HL-60 (cell line): ENCODE data around the gene KCNT2.

Experiments
- DNase-seq, 2 experiments: peaks; one replicate each; pipeline ENCODE4 v3.0.0-alpha.2; 2010 to 2020; ENCODE audit warnings: low read depth in 1 of 2, low spot score in 1 of 2
- H3K27ac ChIP-seq: fragments of 250-450 bp; sonication (Bioruptor Pico); replicated peaks from 2 replicates; pipeline ENCODE4 v1.5.1; 2020; ENCODE audit warnings: mild to moderate bottlenecking, moderate library complexity
- H3K27me3 ChIP-seq: fragments of 250-450 bp; sonication (Bioruptor Pico); 2 replicates; pipeline ENCODE4 v1.5.1; 2021; ENCODE audit warnings: mild to moderate bottlenecking, moderate library complexity; ENCODE audit not compliant: insufficient read depth, poor library complexity, severe bottlenecking
- H3K4me3 ChIP-seq: replicated peaks from 2 replicates; pipeline ENCODE4 v1.5.1; 2011; ENCODE audit warnings: mild to moderate bottlenecking, control low read depth, low read length; ENCODE audit not compliant: insufficient read depth
- GABPA ChIP-seq: IDR thresholded peaks from 2 replicates; pipeline ENCODE4 v1.6.1; 2012; ENCODE audit warnings: low read depth
- POLR2AphosphoS5 ChIP-seq: IDR thresholded peaks from 2 replicates; pipeline ENCODE4 v1.6.1; 2012; ENCODE audit warnings: low read depth
- SPI1 ChIP-seq: IDR thresholded peaks from 2 replicates; pipeline ENCODE4 v1.6.1; 2012; ENCODE audit warnings: low read depth, mild to moderate bottlenecking, borderline replicate concordance
- TF ChIP-seq, protein P1 (sequence below): IDR thresholded peaks from one replicate; pipeline ENCODE4 v1.5.1; 2011; ENCODE audit warnings: low read length, control low read depth, inconsistent platforms; ENCODE audit not compliant: insufficient read depth
- TF ChIP-seq, protein P2 (sequence below): IDR thresholded peaks from 2 replicates; pipeline ENCODE4 v1.6.1; 2012; ENCODE audit warnings: low read depth; ENCODE audit not compliant: insufficient replicate concordance

Gene KCNT2

DNA sequence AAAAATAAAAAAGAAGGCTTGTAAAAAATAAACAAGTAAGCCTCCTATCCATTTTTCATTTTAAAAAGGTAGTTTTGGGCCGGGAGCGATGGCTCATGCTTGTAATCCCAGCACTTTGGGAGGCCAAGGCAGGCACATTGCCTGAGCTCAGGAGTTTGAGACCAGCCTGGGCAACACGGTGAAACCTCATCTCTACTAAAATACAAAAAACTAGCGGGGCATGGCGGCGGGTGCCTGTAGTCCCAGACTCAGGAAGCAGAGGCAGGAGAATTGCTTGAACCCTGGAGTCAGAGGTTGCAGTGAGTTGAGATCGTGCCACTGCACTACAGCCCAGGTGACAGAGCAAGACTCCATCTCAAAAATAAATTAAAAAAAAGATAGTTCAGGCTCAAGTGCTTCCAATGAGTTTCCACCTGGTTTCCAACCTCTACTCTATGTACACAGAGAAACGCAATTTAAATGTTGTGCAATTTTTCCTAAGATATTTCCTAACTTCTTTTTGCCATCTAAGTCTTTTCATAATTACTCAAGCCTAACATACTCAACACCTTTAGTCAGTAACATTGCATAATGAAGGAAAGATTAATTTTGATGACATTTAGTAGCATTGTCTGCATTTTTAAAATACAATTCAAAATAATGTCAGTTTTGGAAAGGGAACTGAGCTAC is 106.3 kb downstream of the KCNT2 start:
- Histone ChIP-seq H3K4me3 (no peak overlapping the region), H3K27ac (no peak overlapping the region), H3K27me3 (no peaks in the 10 kb centered on the region)
- TF ChIP-seq GABPA = no peak
- no peak for TF ChIP-seq POLR2AphosphoS5
- TF ChIP-seq SPI1 = no peak
- TF ChIP-seq, protein P1, sequence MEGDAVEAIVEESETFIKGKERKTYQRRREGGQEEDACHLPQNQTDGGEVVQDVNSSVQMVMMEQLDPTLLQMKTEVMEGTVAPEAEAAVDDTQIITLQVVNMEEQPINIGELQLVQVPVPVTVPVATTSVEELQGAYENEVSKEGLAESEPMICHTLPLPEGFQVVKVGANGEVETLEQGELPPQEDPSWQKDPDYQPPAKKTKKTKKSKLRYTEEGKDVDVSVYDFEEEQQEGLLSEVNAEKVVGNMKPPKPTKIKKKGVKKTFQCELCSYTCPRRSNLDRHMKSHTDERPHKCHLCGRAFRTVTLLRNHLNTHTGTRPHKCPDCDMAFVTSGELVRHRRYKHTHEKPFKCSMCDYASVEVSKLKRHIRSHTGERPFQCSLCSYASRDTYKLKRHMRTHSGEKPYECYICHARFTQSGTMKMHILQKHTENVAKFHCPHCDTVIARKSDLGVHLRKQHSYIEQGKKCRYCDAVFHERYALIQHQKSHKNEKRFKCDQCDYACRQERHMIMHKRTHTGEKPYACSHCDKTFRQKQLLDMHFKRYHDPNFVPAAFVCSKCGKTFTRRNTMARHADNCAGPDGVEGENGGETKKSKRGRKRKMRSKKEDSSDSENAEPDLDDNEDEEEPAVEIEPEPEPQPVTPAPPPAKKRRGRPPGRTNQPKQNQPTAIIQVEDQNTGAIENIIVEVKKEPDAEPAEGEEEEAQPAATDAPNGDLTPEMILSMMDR = no peak
- TF ChIP-seq, protein P2, sequence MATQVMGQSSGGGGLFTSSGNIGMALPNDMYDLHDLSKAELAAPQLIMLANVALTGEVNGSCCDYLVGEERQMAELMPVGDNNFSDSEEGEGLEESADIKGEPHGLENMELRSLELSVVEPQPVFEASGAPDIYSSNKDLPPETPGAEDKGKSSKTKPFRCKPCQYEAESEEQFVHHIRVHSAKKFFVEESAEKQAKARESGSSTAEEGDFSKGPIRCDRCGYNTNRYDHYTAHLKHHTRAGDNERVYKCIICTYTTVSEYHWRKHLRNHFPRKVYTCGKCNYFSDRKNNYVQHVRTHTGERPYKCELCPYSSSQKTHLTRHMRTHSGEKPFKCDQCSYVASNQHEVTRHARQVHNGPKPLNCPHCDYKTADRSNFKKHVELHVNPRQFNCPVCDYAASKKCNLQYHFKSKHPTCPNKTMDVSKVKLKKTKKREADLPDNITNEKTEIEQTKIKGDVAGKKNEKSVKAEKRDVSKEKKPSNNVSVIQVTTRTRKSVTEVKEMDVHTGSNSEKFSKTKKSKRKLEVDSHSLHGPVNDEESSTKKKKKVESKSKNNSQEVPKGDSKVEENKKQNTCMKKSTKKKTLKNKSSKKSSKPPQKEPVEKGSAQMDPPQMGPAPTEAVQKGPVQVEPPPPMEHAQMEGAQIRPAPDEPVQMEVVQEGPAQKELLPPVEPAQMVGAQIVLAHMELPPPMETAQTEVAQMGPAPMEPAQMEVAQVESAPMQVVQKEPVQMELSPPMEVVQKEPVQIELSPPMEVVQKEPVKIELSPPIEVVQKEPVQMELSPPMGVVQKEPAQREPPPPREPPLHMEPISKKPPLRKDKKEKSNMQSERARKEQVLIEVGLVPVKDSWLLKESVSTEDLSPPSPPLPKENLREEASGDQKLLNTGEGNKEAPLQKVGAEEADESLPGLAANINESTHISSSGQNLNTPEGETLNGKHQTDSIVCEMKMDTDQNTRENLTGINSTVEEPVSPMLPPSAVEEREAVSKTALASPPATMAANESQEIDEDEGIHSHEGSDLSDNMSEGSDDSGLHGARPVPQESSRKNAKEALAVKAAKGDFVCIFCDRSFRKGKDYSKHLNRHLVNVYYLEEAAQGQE = no peak
- DNase-seq = no peak

DNA sequence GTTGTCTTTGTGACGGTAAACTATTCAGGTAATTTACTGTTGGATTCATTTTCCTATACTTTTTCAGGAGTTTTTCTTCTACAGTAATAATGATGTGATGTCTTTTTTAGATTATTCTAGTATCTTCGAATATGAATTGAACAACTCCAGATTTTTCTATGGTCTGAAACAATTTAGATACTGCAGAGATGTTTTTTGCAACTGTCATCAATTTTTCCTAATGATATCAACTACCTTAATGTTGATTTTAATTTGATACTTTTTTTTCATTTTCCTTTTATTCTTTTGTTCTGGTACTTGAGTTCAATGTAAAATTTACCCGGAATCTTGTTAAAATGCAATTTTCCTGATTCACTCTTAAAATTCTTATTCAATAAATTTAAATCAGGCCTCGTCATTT is 110.4 kb downstream of the KCNT2 start:
- no peak overlapping the region for H3K4me3 ChIP-seq
- no peaks in the 10 kb centered on the region for H3K27me3 ChIP-seq
- TF ChIP-seq, protein P2 = no peak
- TF ChIP-seq GABPA = no peak
- TF ChIP-seq, protein P1 = no peak
- TF ChIP-seq SPI1 = no peak
- no peak for TF ChIP-seq POLR2AphosphoS5
- no peak for DNase-seq
- no peak overlapping the region for H3K27ac ChIP-seq

DNA sequence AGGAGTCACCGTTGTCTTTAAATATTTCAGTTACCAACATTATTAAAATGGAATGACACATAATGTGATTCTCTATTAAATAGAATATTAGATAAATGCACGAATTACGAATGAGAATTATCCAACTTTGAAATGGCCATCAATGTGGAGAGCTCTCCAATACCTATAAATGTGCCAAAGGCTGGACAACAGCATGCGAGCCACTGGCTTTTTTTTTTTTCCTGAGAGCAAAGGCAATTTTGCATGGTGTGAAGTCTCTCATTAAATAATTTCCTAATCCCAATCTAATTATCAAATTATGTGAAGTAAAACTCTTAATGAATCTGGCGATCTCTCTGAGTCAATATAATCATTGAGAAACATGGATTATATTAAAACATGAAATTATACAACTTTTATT is 113.5 kb downstream of the KCNT2 start:
- Histone ChIP-seq H3K27ac (no peak overlapping the region), H3K4me3 (no peak overlapping the region), H3K27me3 (no peaks in the 10 kb centered on the region)
- DNase-seq = no peak
- TF ChIP-seq SPI1 (no peak), POLR2AphosphoS5 (no peak), GABPA (no peak)
- TF ChIP-seq, protein P2 = no peak
- TF ChIP-seq, protein P1 = no peak
